GM12878 (cell line): Measurements from ENCODE around the gene FBXO42. TPM values are rescaled to one million over a fixed set of nuclear protein-coding genes. Genes with fewer than 3 reads are reported as not detected.

Experiments
- ATAC-seq: fragments of 200-7000 bp; cut with Tn5 transposase; 3 replicates; pipeline ENCODE4 v1.9.1; 2020; ENCODE audit warnings: mild to moderate bottlenecking, moderate library complexity
- BruUV-seq: library from RNA; stranded (reverse); fragments of 400-500 nt; replicated peaks from 2 replicates; lab custom pipeline; 2021; lab: Mats Ljungman, UMichigan
- CTCF ChIA-PET: fragments of 300-600 bp; sonication (Branson Sonifier 250); formaldehyde crosslinking; extraction: SDS; loops from one replicate; lab custom pipeline; 2021; ENCODE audit warnings: inconsistent platforms; lab: Yijun Ruan, JAX
- POLR2A ChIA-PET: fragments of 350-600 bp; formaldehyde crosslinking; extraction: SDS; loops from one replicate; lab custom pipeline; 2021; ENCODE audit warnings: inconsistent platforms; lab: Charles Lee
- RAD21 ChIA-PET: fragments of 300-600 bp; sonication (Branson Sonifier 250); formaldehyde crosslinking; loops from one replicate; lab custom pipeline; 2023; ENCODE audit warnings: antibody characterized with exemption; ENCODE audit not compliant: unreplicated experiment; lab: Charles Lee
- SMC1A ChIA-PET: fragments of 300-600 bp; sonication (Branson Sonifier 250); formaldehyde crosslinking; loops from one replicate; lab custom pipeline; 2023; ENCODE audit not compliant: unreplicated experiment, uncharacterized antibody; lab: Charles Lee
- DNase-seq: peaks from one replicate; pipeline ENCODE4 v3.0.0-alpha.2; 2011; ENCODE audit warnings: low read depth, low spot score
- FAIRE-seq: peaks from 3 replicates; lab custom pipeline; 2011; peaks lifted over from hg19 to GRCh38; lab: Jason Lieb, UNC
- H2AFZ ChIP-seq: 2 replicates; pipeline ENCODE4 v1.6.0; 2011; ENCODE audit warnings: low read depth, low read length, control low read depth; ENCODE audit not compliant: control insufficient read depth
- H3K27ac ChIP-seq: 2 replicates; pipeline ENCODE4 v1.5.1; 2011; ENCODE audit warnings: control low read depth; ENCODE audit not compliant: control insufficient read depth, insufficient read depth
- H3K27me3 ChIP-seq, 2 experiments: replicated peaks in 1 of 2; 2 replicates each; pipeline versions ENCODE4 v1.6.0 to v1.6.1; 2011; ENCODE audit warnings: low read length in 1 of 2; ENCODE audit not compliant: control insufficient read depth in 2 of 2, insufficient read depth in 2 of 2
- H3K36me3 ChIP-seq, 2 experiments: 2 replicates each; pipeline ENCODE4 v1.5.1; 2011; ENCODE audit warnings: low read length in 1 of 2; ENCODE audit not compliant: control insufficient read depth in 2 of 2, insufficient read depth in 2 of 2
- H3K4me1 ChIP-seq: 2 replicates; pipeline ENCODE4 v1.6.1; 2011; ENCODE audit warnings: mild to moderate bottlenecking, low read length, moderate library complexity, mixed read lengths; ENCODE audit not compliant: control insufficient read depth, insufficient read depth
- H3K4me2 ChIP-seq: 2 replicates; pipeline ENCODE4 v1.6.0; 2011; ENCODE audit warnings: control low read depth; ENCODE audit not compliant: control insufficient read depth, insufficient read depth
- H3K4me3 ChIP-seq: fragments of 200-600 bp; sonication (generic); 2 replicates; pipeline ENCODE4 v1.5.1; 2016
- H3K79me2 ChIP-seq: 2 replicates; pipeline ENCODE4 v1.6.0; 2011; ENCODE audit warnings: low read length; ENCODE audit not compliant: control insufficient read depth, insufficient read depth
- H3K9ac ChIP-seq: 2 replicates; pipeline ENCODE4 v1.8.0; 2011; ENCODE audit warnings: low read length, control low read depth, mixed read lengths; ENCODE audit not compliant: control insufficient read depth, insufficient read depth
- H3K9me3 ChIP-seq: replicated peaks from 3 replicates; pipeline ENCODE4 v1.5.1; 2011; ENCODE audit warnings: mild to moderate bottlenecking, low read length; ENCODE audit not compliant: control insufficient read depth, insufficient read depth
- H4K20me1 ChIP-seq: 2 replicates; pipeline ENCODE4 v1.6.0; 2011; ENCODE audit not compliant: control insufficient read depth, insufficient read depth
- CREM ChIP-seq: IDR thresholded peaks from 2 replicates; pipeline ENCODE4 v1.6.1; 2014; ENCODE audit warnings: antibody characterized with exemption, low read depth
- EGR1 ChIP-seq, 2 experiments: IDR thresholded peaks; 1 replicate in 1 of 2; 2 replicates in 1 of 2; pipeline ENCODE4 v1.6.1; 2011 to 2012; ENCODE audit warnings: low read depth in 2 of 2, low read length in 2 of 2, borderline replicate concordance in 1 of 2, mild to moderate bottlenecking in 1 of 2, moderate library complexity in 1 of 2
- EP300 ChIP-seq, 2 experiments: fragments of 150-350 bp in 1 of 2; IDR thresholded peaks; 2 replicates each; pipeline ENCODE4 v1.6.1; 2011 to 2012; ENCODE audit warnings: low read depth in 2 of 2, low read length in 2 of 2, borderline replicate concordance in 1 of 2, improper control_type of control experiment in 1 of 2, inconsistent platforms in 1 of 2; ENCODE audit not compliant: control insufficient read depth in 1 of 2
- IKZF2 ChIP-seq, 2 experiments: fragments of 450-650 bp; IDR thresholded peaks; 2 replicates each; pipeline ENCODE4 v1.6.1; 2017; ENCODE audit warnings: mild to moderate bottlenecking in 2 of 2, moderate library complexity in 2 of 2
- RAD51 ChIP-seq: fragments of 450-650 bp; IDR thresholded peaks from 2 replicates; pipeline ENCODE4 v1.6.1; 2016; ENCODE audit warnings: moderate library complexity, mild to moderate bottlenecking, inconsistent platforms
- RBBP5 ChIP-seq: fragments of 200-600 bp; sonication (generic); conservative IDR thresholded peaks from 2 replicates; pipeline ENCODE4 v1.6.1; 2016
- RELB ChIP-seq: fragments of 450-650 bp; IDR thresholded peaks from 2 replicates; pipeline ENCODE4 v1.6.1; 2017; ENCODE audit warnings: low read depth, mild to moderate bottlenecking, moderate library complexity
- SMAD1 ChIP-seq: fragments of 450-650 bp; IDR thresholded peaks from 2 replicates; pipeline ENCODE4 v1.6.1; 2018; ENCODE audit warnings: mild to moderate bottlenecking, low read depth; ENCODE audit not compliant: partially characterized antibody
- SMAD5 ChIP-seq: IDR thresholded peaks from 2 replicates; pipeline ENCODE4 v1.6.1; 2016; ENCODE audit warnings: antibody characterized with exemption, low read depth
- SREBF1 ChIP-seq: IDR thresholded peaks from 2 replicates; pipeline ENCODE4 v1.6.1; 2012; ENCODE audit warnings: mild to moderate bottlenecking, low read length
- STAT1 ChIP-seq: fragments of 450-650 bp; conservative IDR thresholded peaks from 2 replicates; pipeline ENCODE4 v1.6.1; 2014; ENCODE audit warnings: antibody characterized with exemption, mild to moderate bottlenecking
- STAT3 ChIP-seq: IDR thresholded peaks from 2 replicates; pipeline ENCODE4 v1.6.1; 2011; ENCODE audit warnings: low read depth, low read length, improper control_type of control experiment
- TCF12 ChIP-seq: IDR thresholded peaks from 2 replicates; pipeline ENCODE4 v1.6.1; 2011; ENCODE audit warnings: low read depth, mild to moderate bottlenecking, low read length
- ZNF24 ChIP-seq: fragments of 450-650 bp; IDR thresholded peaks from 2 replicates; pipeline ENCODE4 v1.6.1; 2017; ENCODE audit warnings: antibody characterized with exemption, mild to moderate bottlenecking
- ZNF592 ChIP-seq: fragments of 450-650 bp; IDR thresholded peaks from 2 replicates; pipeline ENCODE4 v1.6.1; 2017; ENCODE audit warnings: mild to moderate bottlenecking, moderate library complexity
- ZSCAN29 ChIP-seq: fragments of 450-650 bp; IDR thresholded peaks from 2 replicates; pipeline ENCODE4 v1.6.1; 2017; ENCODE audit warnings: mild to moderate bottlenecking, moderate library complexity
- WGBS: methylation state at CpG from one replicate; pipeline ENCODE4 v1.1.6; 2016; ENCODE audit warnings: low lambda C conversion rate; ENCODE audit not compliant: insufficient replicate concordance, insufficient coverage; ENCODE audit errors: missing lambda C conversion rate; 5-methylcytosine and 5-hydroxymethylcytosine counted together
- in situ Hi-C: fragments of 300-500 bp; cut with MboI; formaldehyde crosslinking; loops from 9 replicates; pipeline ENCODE4 v1.14.3; 2018; ENCODE audit warnings: mixed read lengths
- intact Hi-C: fragments of 100-400 bp; cut with micrococcal nuclease; formaldehyde crosslinking; loops from one replicate; pipeline ENCODE4 v1.14.2; 2022; ENCODE audit not compliant: unreplicated experiment
- polyA plus RNA-seq, 11 experiments: library from polyadenylated mRNA; depleted of rRNA in 4 of 11; unstranded in 6 of 11; stranded (reverse) in 5 of 11; fragments of >200 nt; fragmentation: Nextera tagmentation in 4 of 11; fragmentation: Illumina TruSeq in 1 of 11; extraction: Ambion mirVana in 4 of 11; extraction: Trizol in 1 of 11; gene quantifications; 1 replicate in 1 of 11; 2 replicates in 10 of 11; pipeline versions ENCODE4 v1.2.1 to v1.2.3, GENCODE V29; 2011 to 2016; ENCODE audit warnings: inconsistent platforms in 2 of 11, missing spikeins in 2 of 11, low read depth in 1 of 11
- total RNA-seq, 4 experiments: library from RNA; depleted of rRNA in 3 of 4; stranded (reverse); fragments of >200 nt in 3 of 4; fragmentation: Illumina TruSeq in 1 of 4; extraction: Trizol in 1 of 4; gene quantifications; 2 replicates each; pipeline versions ENCODE4 v1.2.1 to v1.2.3, GENCODE V29; 2013 to 2021

Gene FBXO42
- total and polyA plus RNA-seq, 10 of the 15 experiments (the other 5 are each of a cell fraction or from before 2014, with no cell fraction given), result 6.1 to 23.8 (median 15.2) TPM

- TF ChIP-seq EGR1 (IDR thresholded peaks at IDR 0.05; ENCODE audit: borderline replicate concordance in 1 of 2, low read depth in 2 of 2, low read length in 2 of 2) (no peak), SREBF1 (no peak), STAT1 (no peak), RAD51 (no peak), ZSCAN29 (no peak), EP300 (IDR thresholded peaks at IDR 0.05; ENCODE audit: borderline replicate concordance in 1 of 2, control insufficient read depth in 1 of 2, low read depth in 2 of 2, low read length in 2 of 2) (no peak), STAT3 (no peak), ZNF24 (no peak)
These were observed 85.7 kb downstream of the FBXO42 start (continued) for GRCh38 chr1:16266411-16267118.

- no peaks in the 10 kb centered on the region for H3K4me1 ChIP-seq
- no peak overlapping the region for H3K9ac ChIP-seq
- no peak overlapping the region for H3K27ac ChIP-seq
- H2AFZ ChIP-seq, result no peak overlapping the region
- TF ChIP-seq IKZF2 (IDR thresholded peaks at IDR 0.05), result no peak
- TF ChIP-seq CREM, result no peak
- TF ChIP-seq SMAD5, result no peak
- TF ChIP-seq RBBP5, result no peak
- TF ChIP-seq SMAD1, result no peak
- no peak for TF ChIP-seq ZNF592
- TF ChIP-seq TCF12, result no peak
- no peak for TF ChIP-seq RELB
- H4K20me1 ChIP-seq, result no peaks in the 10 kb centered on the region
- no peak overlapping the region for H3K4me2 ChIP-seq
- ChIA-PET CTCF (interaction anchor here (1.5 kb wide), 1 partner anchor 16 kb away, joined by 3 read pairs; no protein-coding TSS in a partner anchor), POLR2A (no interaction called here), RAD21 (no interaction called here), SMC1A (no interaction called here)
- H3K27me3 ChIP-seq, result no peaks in the 10 kb centered on the region
- DNase-seq, result no peak
- FAIRE-seq, result no peak
- H3K36me3 ChIP-seq, result no peaks in the 10 kb centered on the region
- no TSS peak for BruUV-seq
- intact Hi-C loops (no loop called here), in situ Hi-C loops (no loop called here)
- peaks cover 5% of the 10 kb centered on the region; the same call in 1 of the 2 replicates for H3K79me2 ChIP-seq
- H3K9me3 ChIP-seq, result no peaks in the 10 kb centered on the region
- no peak for ATAC-seq
- 100% methylated on average over 1 of the region's 1 CpG for WGBS
- H3K4me3 ChIP-seq, result no peak overlapping the region
These were observed 90.2 kb downstream of the FBXO42 start for GRCh38 chr1:16262067-16262466.
